ENCODE data around the gene CCDC200.

GRCh38 chr17:43176119-43176570 lies 52.3 kb downstream of the CCDC200 start:
- TF ChIP-seq SP1 (IDR thresholded peaks at IDR 0.05) (no peak), SP1 (CRISPR knock-in tag; IDR thresholded peaks at IDR 0.05) (no peak), SIN3A (IDR thresholded peaks at IDR 0.05; ENCODE audit: borderline replicate concordance, low read depth, low read length) (no peak), ZSCAN31 (CRISPR knock-in tag; IDR thresholded peaks at IDR 0.05; ENCODE audit: low read depth) (no peak), NFE2L1 (CRISPR knock-in tag; IDR thresholded peaks at IDR 0.05; ENCODE audit: borderline replicate concordance) (no peak), CHD2 (IDR thresholded peaks at IDR 0.05; ENCODE audit: low read depth, low read length) (no peak), AKNA (CRISPR knock-in tag; IDR thresholded peaks at IDR 0.05; ENCODE audit: borderline replicate concordance) (no peak), ZBTB26 (CRISPR knock-in tag; IDR thresholded peaks at IDR 0.05; ENCODE audit: borderline replicate concordance) (no peak), TCF7L2 (IDR thresholded peaks at IDR 0.05; ENCODE audit: low read depth, low read length) (no peak), CTCF (CRISPR knock-in tag; IDR thresholded peaks at IDR 0.05) (no peak)

All from HepG2 (cell line).